Measurements from ENCODE around the gene SPATA16. TPM values are rescaled to one million over a fixed set of nuclear protein-coding genes. Genes with fewer than 3 reads are reported as not detected.

SPATA16 gene
- not detected in 2 replicates for total RNA-seq

GRCh38 chr3:173140986-173141385, at the start of gene SPATA16:
Gene SPATA16 (minus strand): TSS chr3:173141235. CDS start chr3:173117731, 23,504 bp downstream.

